GM21360 (cell line): ENCODE results near the gene TENM3.
A peak's percentile ranks its signal among the peaks of the same experiment; 100 is the strongest.

Experiments
- ATAC-seq: cut with Tn5 transposase; IDR thresholded peaks from one replicate; pipeline ENCODE4 v1.9.1; 2021; ENCODE audit warnings: mild to moderate bottlenecking, moderate library complexity; ENCODE audit not compliant: unreplicated experiment

TENM3 gene

GRCh38 chr4:182827166-182827565, 584.0 kb downstream of the TENM3 start:
- no peak for ATAC-seq

GRCh38 chr4:182827954-182828353, 584.8 kb downstream of the TENM3 start:
- ATAC-seq, result no peak

GRCh38 chr4:182828360-182829025, 585.3 kb downstream of the TENM3 start:
- peak; percentile 33 for ATAC-seq

- no peak for ATAC-seq
These were observed 586.0 kb downstream of the TENM3 start for GRCh38 chr4:182829196-182829595.

- ATAC-seq, result no peak
These were observed 588.2 kb downstream of the TENM3 start for GRCh38 chr4:182831376-182831775.

GRCh38 chr4:182832352-182833120, 589.3 kb downstream of the TENM3 start:
- ATAC-seq, result no peak

- no peak for ATAC-seq
These were observed 592.0 kb downstream of the TENM3 start for GRCh38 chr4:182835006-182835740.

- no peak for ATAC-seq
These were observed 594.6 kb downstream of the TENM3 start for GRCh38 chr4:182837831-182838230.

GRCh38 chr4:182838535-182838934, 595.3 kb downstream of the TENM3 start:
- ATAC-seq, result no peak

- ATAC-seq, result no peak
These were observed 596.1 kb downstream of the TENM3 start for GRCh38 chr4:182839256-182839655.

GRCh38 chr4:182840108-182840507, 596.9 kb downstream of the TENM3 start:
- ATAC-seq, result no peak

- ATAC-seq, result no peak
These were observed 599.0 kb downstream of the TENM3 start for GRCh38 chr4:182842104-182842600.

- ATAC-seq, result no peak
These were observed 599.7 kb downstream of the TENM3 start for GRCh38 chr4:182842759-182843390.

- no peak for ATAC-seq
These were observed 600.7 kb downstream of the TENM3 start for GRCh38 chr4:182843808-182844325.

- no peak for ATAC-seq
These were observed 602.4 kb downstream of the TENM3 start for GRCh38 chr4:182845618-182846017.

GRCh38 chr4:182846036-182846435, 602.8 kb downstream of the TENM3 start:
- no peak for ATAC-seq

- ATAC-seq, result no peak
These were observed 604.6 kb downstream of the TENM3 start for GRCh38 chr4:182847576-182848450.

GRCh38 chr4:182848685-182849084, 605.5 kb downstream of the TENM3 start:
- no peak for ATAC-seq
